ENCODE results near the gene PTPRT.

Gene PTPRT

GRCh38 chr20:42549496-42549895, 640.2 kb downstream of the PTPRT start:
- DNase-seq (ENCODE audit: low read depth): no peak

DNA sequence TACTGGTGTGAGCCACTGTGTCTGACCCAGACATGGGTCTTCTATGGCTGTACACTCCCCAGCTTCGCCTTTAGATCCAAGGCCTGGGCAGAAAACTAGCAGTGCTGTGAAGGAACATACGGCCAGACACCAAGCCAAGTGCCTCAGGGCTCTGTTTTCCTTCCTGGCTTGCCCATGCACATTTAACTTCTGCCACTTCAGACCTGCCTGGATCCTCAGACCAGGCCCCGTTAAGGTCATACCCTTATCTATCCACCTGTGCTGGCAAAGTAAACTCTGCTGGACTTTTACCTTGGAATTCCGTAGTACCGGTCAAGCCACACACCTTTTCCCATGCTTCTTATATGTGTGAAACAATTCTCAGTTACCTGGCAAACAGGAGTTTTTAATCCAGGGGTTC, 644.8 kb downstream of the PTPRT start:
- DNase-seq (ENCODE audit: low read depth): no peak

DNA sequence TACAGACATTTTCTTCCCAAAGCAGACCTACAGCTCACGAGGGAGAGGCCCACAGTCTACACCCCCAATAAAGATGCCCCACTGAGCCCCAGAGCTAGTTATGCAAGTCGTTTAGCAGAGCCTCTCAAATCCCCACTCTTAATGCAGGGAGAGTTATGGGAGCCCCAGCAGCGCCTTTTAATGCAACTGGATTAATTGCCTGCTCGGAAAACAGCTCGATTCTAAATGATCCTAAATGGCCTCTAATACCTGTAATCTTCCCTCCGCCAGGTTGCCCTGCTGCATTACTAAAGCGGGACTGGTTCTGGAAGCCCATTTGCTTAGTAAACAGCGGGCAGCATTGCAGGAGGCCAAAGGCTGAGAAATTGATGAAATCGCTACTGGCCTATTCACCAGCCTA, 656.9 kb downstream of the PTPRT start:
- no peak for DNase-seq (ENCODE audit: low read depth)

- DNase-seq (ENCODE audit: low read depth): no peak
Measured at GRCh38 chr20:42531508-42531961, 658.2 kb downstream of the PTPRT start.

DNA sequence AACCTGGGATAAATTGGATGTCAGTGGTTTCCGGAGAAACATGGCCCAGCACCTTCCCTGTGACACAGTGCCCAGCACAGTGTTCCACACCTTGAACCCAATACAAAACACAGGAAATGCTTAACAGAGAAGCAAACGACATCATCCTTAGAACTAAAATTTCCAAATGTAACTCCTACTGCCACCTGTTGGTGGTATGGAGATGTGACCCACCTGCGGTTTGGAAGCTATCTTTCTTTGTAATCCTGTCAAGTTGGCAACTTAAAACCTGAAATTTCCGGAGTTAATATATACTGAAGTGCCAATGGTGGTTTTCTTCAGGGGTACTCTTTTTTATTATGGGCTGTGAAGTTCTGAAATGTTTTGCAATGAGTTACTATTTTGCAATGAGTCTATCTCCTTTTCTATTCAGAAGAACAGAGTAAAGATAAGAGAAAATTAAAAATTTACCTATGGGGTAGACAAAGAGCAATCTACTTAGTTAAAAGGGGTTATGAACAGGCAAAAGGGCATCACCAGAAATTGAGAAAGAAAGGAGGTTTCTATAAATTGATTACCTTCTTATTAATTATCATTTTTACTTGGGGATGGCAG, 658.8 kb downstream of the PTPRT start:
- no peak for DNase-seq (ENCODE audit: low read depth)

DNA sequence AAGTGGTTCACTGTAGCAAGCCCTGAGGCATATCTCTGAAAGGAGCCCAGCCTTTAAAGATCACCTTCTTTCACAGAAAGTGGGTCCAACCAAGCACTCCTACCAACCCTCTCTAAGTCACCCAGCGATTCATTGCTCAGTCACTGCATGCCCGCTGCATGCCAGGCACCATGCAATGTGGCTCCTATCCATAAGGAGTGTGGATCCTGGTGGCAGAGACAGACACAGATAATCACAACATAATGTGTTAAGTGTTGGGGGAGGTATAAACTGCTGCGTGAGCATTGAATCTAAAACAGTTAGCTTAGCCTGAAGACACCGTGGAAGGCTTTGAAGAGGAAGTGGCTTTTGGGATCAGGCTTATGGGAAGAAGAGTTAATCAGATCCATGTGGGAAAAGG, 659.5 kb downstream of the PTPRT start:
- DNase-seq (ENCODE audit: low read depth): no peak

DNA sequence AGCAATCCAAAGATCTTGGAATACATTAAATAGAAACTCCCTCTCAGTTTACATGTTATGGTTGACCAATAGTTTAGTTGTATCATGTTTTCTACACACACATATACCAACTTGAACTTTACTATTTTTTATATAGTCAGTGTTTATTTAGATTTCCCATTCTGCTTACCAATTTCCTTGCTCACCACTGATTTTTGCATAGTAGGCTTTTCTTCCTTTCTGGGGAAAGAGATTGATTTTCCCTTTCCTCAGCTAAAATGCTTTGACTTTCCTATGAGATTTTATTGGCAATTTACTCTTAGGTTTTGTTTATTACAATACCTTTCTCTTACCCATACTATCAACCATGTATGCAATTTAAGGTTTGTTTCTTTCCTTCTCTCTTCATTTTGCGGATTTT, 665.6 kb downstream of the PTPRT start:
- no peak for DNase-seq (ENCODE audit: low read depth)

DNA sequence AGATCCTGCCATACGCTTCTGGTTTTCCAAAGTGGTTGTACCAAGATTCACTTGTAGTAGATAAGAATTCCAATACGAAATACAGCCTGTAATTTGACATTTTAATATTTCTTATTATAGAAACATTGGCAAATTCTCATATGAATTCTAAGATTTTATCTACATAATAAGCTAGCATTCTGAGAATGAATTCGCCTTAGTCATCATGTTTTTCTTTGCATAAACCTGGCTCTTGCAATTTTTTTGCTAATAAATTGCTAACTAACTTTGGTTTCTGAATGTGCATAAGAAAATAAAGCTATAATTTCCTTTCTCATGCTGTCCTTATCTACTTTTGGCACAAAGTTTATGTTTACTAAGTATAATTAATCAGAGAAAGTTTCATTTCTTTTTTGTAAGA, 673.0 kb downstream of the PTPRT start:
- no peak for DNase-seq (ENCODE audit: low read depth)

DNA sequence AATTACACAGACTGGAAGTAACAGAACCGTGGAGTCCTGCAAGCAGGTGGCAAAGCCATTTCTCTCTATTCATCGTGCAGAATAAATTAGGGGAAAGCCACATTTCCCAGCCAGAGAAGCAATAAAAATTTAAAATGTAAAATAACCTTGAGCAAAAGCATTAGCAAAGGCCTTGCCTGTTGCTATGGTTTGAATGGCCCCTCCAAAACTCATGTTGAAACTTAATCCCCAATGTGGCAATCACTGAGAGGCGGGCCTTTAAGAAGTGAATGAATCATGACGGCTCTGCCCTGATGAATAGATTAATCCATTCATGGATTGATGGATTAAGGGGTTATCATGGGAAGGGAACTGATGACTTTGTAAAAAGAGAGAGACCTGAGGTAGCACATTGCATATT, 679.0 kb downstream of the PTPRT start:
- DNase-seq (ENCODE audit: low read depth): no peak

DNA sequence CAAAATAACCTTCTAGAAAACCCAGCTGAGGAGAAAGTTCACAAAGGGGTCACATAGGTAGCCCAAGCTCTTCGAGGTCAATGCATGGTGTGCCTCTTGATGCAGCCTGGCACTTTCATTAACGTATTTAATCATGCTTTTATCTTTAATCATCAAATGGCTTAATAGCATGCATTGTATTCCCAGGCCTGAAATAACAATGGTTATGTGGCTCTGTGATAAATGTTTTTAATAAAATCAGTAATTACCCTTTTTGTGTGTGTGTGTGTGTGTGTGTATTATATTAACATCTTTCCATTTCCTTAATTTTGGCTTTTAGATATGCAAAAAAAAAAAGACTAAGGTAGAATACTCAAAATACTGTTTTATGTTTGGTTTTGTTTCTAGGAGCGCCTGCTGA, 681.8 kb downstream of the PTPRT start:
- no peak for DNase-seq (ENCODE audit: low read depth)

- DNase-seq (ENCODE audit: low read depth): no peak
Measured at GRCh38 chr20:42506397-42506796, 683.3 kb downstream of the PTPRT start.

DNA sequence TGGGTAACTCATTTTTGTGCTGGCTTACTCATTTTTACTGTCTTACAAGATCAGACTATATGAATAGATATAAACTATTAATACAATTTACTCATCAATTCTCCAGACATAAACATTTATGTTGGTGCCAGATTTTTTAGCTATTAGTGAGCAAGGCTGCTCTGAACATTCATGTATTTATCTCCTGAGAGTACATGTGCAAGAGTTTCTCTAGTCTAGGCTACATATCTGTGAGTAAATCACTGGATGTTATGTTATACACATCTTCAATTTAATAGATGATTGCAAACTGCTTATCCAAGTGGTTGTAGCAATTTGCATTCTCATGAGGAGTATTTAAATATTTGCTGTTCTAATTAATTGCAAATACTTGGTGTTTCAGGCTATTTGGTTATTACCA, 687.1 kb downstream of the PTPRT start:
- no peak for DNase-seq (ENCODE audit: low read depth)

GRCh38 chr20:42496595-42496994, 693.1 kb downstream of the PTPRT start:
- no peak for DNase-seq (ENCODE audit: low read depth)

GRCh38 chr20:42494290-42494689, 695.4 kb downstream of the PTPRT start:
- no peak for DNase-seq (ENCODE audit: low read depth)

- no peak for DNase-seq (ENCODE audit: low read depth)
Measured at GRCh38 chr20:42493001-42493400, 696.7 kb downstream of the PTPRT start.

DNA sequence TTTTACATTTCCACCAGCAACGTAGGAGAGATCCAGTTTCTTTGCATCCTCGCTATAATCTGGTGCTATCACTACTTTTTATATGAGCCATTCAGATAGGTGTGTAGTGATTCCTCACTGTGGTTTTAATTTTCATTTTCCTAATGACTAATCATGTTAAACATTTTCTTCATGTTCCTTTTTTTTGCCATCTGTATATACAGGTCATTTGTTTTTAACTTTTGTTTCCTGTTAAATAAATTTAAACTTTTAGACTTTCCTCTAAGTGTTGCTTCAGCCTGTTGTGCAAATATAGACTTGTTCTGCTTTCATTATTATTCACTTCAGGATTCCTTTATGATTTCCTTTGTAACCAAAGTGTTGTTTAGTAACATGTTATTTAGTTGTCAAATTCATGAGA, 697.4 kb downstream of the PTPRT start:
- DNase-seq (ENCODE audit: low read depth): no peak

GRCh38 chr20:42485556-42485955, 704.1 kb downstream of the PTPRT start:
- no peak for DNase-seq (ENCODE audit: low read depth)

GRCh38 chr20:42484790-42485375, 704.8 kb downstream of the PTPRT start:
- DNase-seq (ENCODE audit: low read depth): no peak

- no peak for DNase-seq (ENCODE audit: low read depth)
Measured at GRCh38 chr20:42484335-42484734, 705.4 kb downstream of the PTPRT start.

- no peak for DNase-seq (ENCODE audit: low read depth)
Measured at GRCh38 chr20:42483730-42484303, 705.9 kb downstream of the PTPRT start.

GRCh38 chr20:42482808-42483207, 706.9 kb downstream of the PTPRT start:
- DNase-seq (ENCODE audit: low read depth): no peak

- no peak for DNase-seq (ENCODE audit: low read depth)
Measured at GRCh38 chr20:42475773-42476172, 713.9 kb downstream of the PTPRT start.

- no peak for DNase-seq (ENCODE audit: low read depth)
Measured at GRCh38 chr20:42474646-42475045, 715.1 kb downstream of the PTPRT start.

DNA sequence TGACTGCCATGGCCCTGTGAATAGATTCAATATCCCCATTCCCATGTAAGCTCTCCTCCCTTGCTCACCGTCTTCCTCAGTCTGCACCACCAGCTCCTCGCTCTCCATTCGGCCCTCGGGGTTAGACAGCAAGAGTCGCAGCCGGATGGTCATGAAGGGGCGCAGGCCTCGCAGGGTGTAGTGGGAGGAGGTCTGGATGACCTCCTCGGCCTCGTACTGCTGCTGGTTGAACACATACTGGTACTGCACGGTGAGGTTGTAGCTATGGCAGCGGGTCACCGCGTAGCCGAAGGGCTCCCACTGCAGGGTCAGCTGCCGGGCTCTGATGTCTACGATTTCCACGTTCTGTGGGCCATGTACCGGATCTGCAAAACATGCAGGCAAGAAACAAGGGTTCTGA, 717.5 kb downstream of the PTPRT start:
- no peak for DNase-seq (ENCODE audit: low read depth)
